Fibroblast of skin of back (primary cell): ENCODE data around the gene WDFY3.
"Not testable (repeated sequence)": the region's sequence is repeated elsewhere in the genome, so short reads cannot be mapped to it uniquely, and the experiment has no call there.

Experiments used
- DNase-seq: peaks from one replicate; pipeline ENCODE4 v3.0.0-alpha.2; 2013

WDFY3 gene

GRCh38 chr4:84672177-84672576, 294.3 kb downstream of the WDFY3 start:
- no peak for DNase-seq

GRCh38 chr4:84669201-84669600, 297.3 kb downstream of the WDFY3 start:
- DNase-seq: no peak

GRCh38 chr4:84666439-84666838, 300.1 kb downstream of the WDFY3 start:
- DNase-seq: no peak

- not testable (repeated sequence) for DNase-seq
Measured at GRCh38 chr4:84664767-84665166, 301.7 kb downstream of the WDFY3 start.

- no peak for DNase-seq
Measured at GRCh38 chr4:84661191-84661939, 305.1 kb downstream of the WDFY3 start.

- DNase-seq: no peak
Measured at GRCh38 chr4:84660606-84661005, 305.9 kb downstream of the WDFY3 start.

GRCh38 chr4:84652478-84652877, 314.0 kb downstream of the WDFY3 start:
- no peak for DNase-seq

- DNase-seq: peak; percentile 3
Measured at GRCh38 chr4:84651499-84651898, 315.0 kb downstream of the WDFY3 start.

GRCh38 chr4:84648863-84649647, 317.4 kb downstream of the WDFY3 start:
- DNase-seq: no peak

- DNase-seq: no peak
Measured at GRCh38 chr4:84648178-84648577, 318.3 kb downstream of the WDFY3 start.

GRCh38 chr4:84647312-84647884, 319.1 kb downstream of the WDFY3 start:
- DNase-seq: no peak

- DNase-seq: no peak
Measured at GRCh38 chr4:84644087-84644486, 322.4 kb downstream of the WDFY3 start.

- no peak for DNase-seq
Measured at GRCh38 chr4:84639145-84639544, 327.3 kb downstream of the WDFY3 start.

- DNase-seq: no peak
Measured at GRCh38 chr4:84638092-84638491, 328.4 kb downstream of the WDFY3 start.

- no peak for DNase-seq
Measured at GRCh38 chr4:84634961-84635360, 331.5 kb downstream of the WDFY3 start.

GRCh38 chr4:84632092-84632491, 334.4 kb downstream of the WDFY3 start:
- DNase-seq: peak; percentile 12

- no peak for DNase-seq
Measured at GRCh38 chr4:84631573-84631972, 334.9 kb downstream of the WDFY3 start.

- no peak for DNase-seq
Measured at GRCh38 chr4:84626673-84627072, 339.8 kb downstream of the WDFY3 start.

- no peak for DNase-seq
Measured at GRCh38 chr4:84623661-84624060, 342.8 kb downstream of the WDFY3 start.

- no peak for DNase-seq
Measured at GRCh38 chr4:84622959-84623358, 343.5 kb downstream of the WDFY3 start.
